Spleen (tissue), 11 donors: Measurements from ENCODE around the gene ENOX2. TPM values are rescaled to one million over a fixed set of nuclear protein-coding genes. Genes with fewer than 3 reads are reported as not detected.

Experiments used
- DNase-seq: peaks from one replicate; pipeline ENCODE4 v3.0.0-alpha.2; 2020
- H3K27ac ChIP-seq, 8 donors: fragments of 200-600 bp; sonication (generic) in 7 of 8; 1 replicate in 4 of 8; 2 replicates in 4 of 8; pipeline versions ENCODE4 v1.5.0 to v1.8.0; 2016 to 2021; ENCODE audit warnings: inconsistent platforms in 4 of 8, mild to moderate bottlenecking in 4 of 8, moderate library complexity in 1 of 8
- H3K27me3 ChIP-seq, 7 donors: fragments of 200-600 bp; sonication (generic) in 6 of 7; replicated peaks in 1 of 7; 1 replicate in 4 of 7; 2 replicates in 3 of 7; pipeline versions ENCODE4 v1.5.0 to v1.8.0; 2016 to 2021; ENCODE audit warnings: inconsistent platforms in 3 of 7, mild to moderate bottlenecking in 1 of 7
- H3K36me3 ChIP-seq, 6 donors: fragments of 200-600 bp; sonication (generic) in 5 of 6; 1 replicate in 4 of 6; 2 replicates in 2 of 6; pipeline versions ENCODE4 v1.5.0 to v1.8.0; 2016 to 2021; ENCODE audit warnings: inconsistent platforms in 2 of 6
- H3K4me1 ChIP-seq, 6 donors: fragments of 200-600 bp; sonication (generic) in 5 of 6; 1 replicate in 3 of 6; 2 replicates in 3 of 6; pipeline versions ENCODE4 v1.5.0 to v1.8.0; 2016 to 2021; ENCODE audit warnings: inconsistent platforms in 3 of 6
- H3K4me3 ChIP-seq, 8 donors: fragments of 200-600 bp; sonication (generic) in 7 of 8; 1 replicate in 4 of 8; 2 replicates in 4 of 8; pipeline versions ENCODE4 v1.5.0 to v1.8.0; 2016 to 2021; ENCODE audit warnings: inconsistent platforms in 4 of 8, mild to moderate bottlenecking in 4 of 8, moderate library complexity in 2 of 8
- H3K9me3 ChIP-seq, 8 donors: fragments of 200-600 bp; sonication (generic) in 7 of 8; 1 replicate in 4 of 8; 2 replicates in 4 of 8; pipeline versions ENCODE4 v1.5.0 to v1.8.0; 2016 to 2021; ENCODE audit warnings: inconsistent platforms in 4 of 8
- CTCF ChIP-seq, 11 experiments: fragments of 200-600 bp in 7 of 11; fragments of 450-650 bp in 4 of 11; sonication (generic) in 4 of 11; IDR thresholded peaks in 8 of 11; conservative IDR thresholded peaks in 3 of 11; 1 replicate in 7 of 11; 2 replicates in 4 of 11; pipeline versions ENCODE4 v1.4.0 to v1.8.0; 2016 to 2021; ENCODE audit warnings: antibody characterized with exemption in 11 of 11, inconsistent platforms in 4 of 11, mild to moderate bottlenecking in 1 of 11
- POLR2A ChIP-seq, 3 donors: fragments of 450-650 bp; IDR thresholded peaks; one replicate each; pipeline ENCODE4 v1.5.1; 2017; ENCODE audit warnings: antibody characterized with exemption in 3 of 3, mild to moderate bottlenecking in 1 of 3
- POLR2AphosphoS5 ChIP-seq, 3 donors: sonication (generic); formaldehyde crosslinking; IDR thresholded peaks; one replicate each; pipeline ENCODE4 v1.5.1; 2017; ENCODE audit warnings: antibody characterized with exemption in 3 of 3
- WGBS, 5 donors: extraction: QIAGEN DNeasy Blood & Tissue Kit in 3 of 5; methylation state at CpG; one replicate each; pipeline versions ENCODE4 v1.1.5 to v1.1.7; 2013 to 2018; 5-methylcytosine and 5-hydroxymethylcytosine counted together
- intact Hi-C: fragments of 100-400 bp; cut with DNase I; formaldehyde crosslinking; loops from one replicate; pipeline ENCODE4 v1.15.0; 2023; ENCODE audit warnings: low total_unique reads
- polyA plus RNA-seq, 3 donors: library from polyadenylated mRNA; stranded (reverse); fragments of 200-250 nt; gene quantifications; one replicate each; pipeline ENCODE4 v1.2.1, GENCODE V29; 2013
- total RNA-seq, 7 donors: library from RNA; depleted of rRNA in 3 of 7; stranded (reverse); fragments of >200 nt in 3 of 7; fragmentation: NEBNext Ultra II Directional in 4 of 7; extraction: Animal tissue kit (Norgen Biotek cat#: 25700) in 4 of 7; gene quantifications; one replicate each; pipeline versions ENCODE4 v1.1.0 to v1.2.1, GENCODE V29; 2016 to 2021
- donor health status: healthy with polysubstance abuse.
- donor health status: DM: no; HTN: no; CAD: no; lungs with moderate emphysema.
- donor health status: DM: no; HTN: no; CAD: no.
- donor health status: Bipolar disorder and iron deficiency.
- donor health status: healthy.
- donor health status: DM: no; HTN: no; CAD: no.
- donor health status: DM: yes; HTN: yes; CAD: no.

Gene ENOX2
- total and polyA plus RNA-seq, 10 donors, result 5.2 to 30.0 (median 17.4) TPM

GRCh38 chrX:130841776-130842175 lies 61.2 kb downstream of the ENOX2 start:
- DNase-seq, result no peak
- 83 to 98% (median 96%) methylated on average over 3 of the region's 3 CpGs for WGBS, 5 donors
- Histone ChIP-seq H3K36me3 (no peaks in the 10 kb centered on the region), H3K4me1 (no peaks in the 10 kb centered on the region), H3K9me3 (no peaks in the 10 kb centered on the region), H3K27me3 (no peaks in the 10 kb centered on the region), H3K4me3 (no peak overlapping the region), H3K27ac (no peak overlapping the region)
- intact Hi-C loops, result no loop called here
- no peak for TF ChIP-seq CTCF (IDR thresholded peaks at IDR 0.05 in 8 of 11, conservative IDR thresholded peaks at IDR 0.05 in 3 of 11)
- no peak for TF ChIP-seq POLR2A (IDR thresholded peaks at IDR 0.05)
- TF ChIP-seq POLR2AphosphoS5 (IDR thresholded peaks at IDR 0.05), result no peak

GRCh38 chrX:130840345-130840744 lies 62.7 kb downstream of the ENOX2 start:
- no peaks in the 10 kb centered on the region for H3K9me3 ChIP-seq
- intact Hi-C loops, result no loop called here
- peaks cover 0 to 9% (median 0%) of the 10 kb centered on the region in 6 donors for H3K4me1 ChIP-seq
- WGBS, 5 donors, result 61 to 98% (median 86%) methylated on average over 2 of the region's 2 CpGs
- H3K27ac ChIP-seq, result no peak overlapping the region
- no peak for DNase-seq
- no peak overlapping the region for H3K4me3 ChIP-seq
- H3K36me3 ChIP-seq, result no peaks in the 10 kb centered on the region
- TF ChIP-seq POLR2A (IDR thresholded peaks at IDR 0.05), result no peak
- no peak for TF ChIP-seq POLR2AphosphoS5 (IDR thresholded peaks at IDR 0.05)
- TF ChIP-seq CTCF (IDR thresholded peaks at IDR 0.05 in 8 of 11, conservative IDR thresholded peaks at IDR 0.05 in 3 of 11), result no peak
- H3K27me3 ChIP-seq, result no peaks in the 10 kb centered on the region

GRCh38 chrX:130836447-130836846 lies 66.6 kb downstream of the ENOX2 start:
- peaks cover 0 to 46% (median 7%) of the 10 kb centered on the region in 6 donors for H3K4me1 ChIP-seq
- H3K27me3 ChIP-seq, result no peaks in the 10 kb centered on the region
- H3K9me3 ChIP-seq, result no peaks in the 10 kb centered on the region
- TF ChIP-seq CTCF (IDR thresholded peaks at IDR 0.05 in 8 of 11, conservative IDR thresholded peaks at IDR 0.05 in 3 of 11) (no peak), POLR2A (IDR thresholded peaks at IDR 0.05) (no peak), POLR2AphosphoS5 (IDR thresholded peaks at IDR 0.05) (no peak)
- DNase-seq, result no peak
- H3K36me3 ChIP-seq, result no peaks in the 10 kb centered on the region
- intact Hi-C loops, result no loop called here
- whole genome bisulfite sequencing, 5 donors, result 39 to 62% (median 44%) methylated on average over 2 of the region's 2 CpGs
- H3K4me3 ChIP-seq, result no peak overlapping the region
- no peak overlapping the region for H3K27ac ChIP-seq

- Histone ChIP-seq H3K36me3 (no peaks in the 10 kb centered on the region), H3K27me3 (no peaks in the 10 kb centered on the region), H3K27ac (no peak overlapping the region), H3K4me3 (no peak overlapping the region), H3K4me1 (peaks cover 2 to 57% (median 9%) of the 10 kb centered on the region in 6 donors), H3K9me3 (no peaks in the 10 kb centered on the region)
- 75 to 100% (median 95%) methylated on average over 1 of the region's 1 CpG for WGBS, 5 donors
- TF ChIP-seq POLR2A (IDR thresholded peaks at IDR 0.05) (no peak), POLR2AphosphoS5 (IDR thresholded peaks at IDR 0.05) (no peak), CTCF (IDR thresholded peaks at IDR 0.05 in 8 of 11, conservative IDR thresholded peaks at IDR 0.05 in 3 of 11) (no peak)
- intact Hi-C loops, result no loop called here
- DNase-seq, result no peak
These were observed 68.2 kb downstream of the ENOX2 start for GRCh38 chrX:130834830-130835229.
